GM12891 (cell line): ENCODE results near the gene SHC1.

ENCODE experiments used
- PAX5 ChIP-seq: IDR thresholded peaks from 2 replicates; pipeline ENCODE4 v1.6.1; 2011; ENCODE audit warnings: low read length, moderate library complexity, mild to moderate bottlenecking; ENCODE audit not compliant: insufficient read depth, severe bottlenecking
- POLR2A ChIP-seq: IDR thresholded peaks from 2 replicates; pipeline ENCODE4 v1.6.1; 2011; ENCODE audit warnings: low read depth, low read length, control low read depth
- POLR2AphosphoS5 ChIP-seq: IDR thresholded peaks from 2 replicates; pipeline ENCODE4 v1.6.1; 2011; ENCODE audit warnings: low read depth, low read length, control low read depth
- POU2F2 ChIP-seq: IDR thresholded peaks from 2 replicates; pipeline ENCODE4 v1.6.1; 2011; ENCODE audit warnings: low read depth, mild to moderate bottlenecking, control low read depth, low read length, moderate library complexity
- SPI1 ChIP-seq: IDR thresholded peaks from 2 replicates; pipeline ENCODE4 v1.6.1; 2011; ENCODE audit warnings: low read depth, low read length, control low read depth
- TAF1 ChIP-seq: IDR thresholded peaks from 2 replicates; pipeline ENCODE4 v1.6.1; 2011; ENCODE audit warnings: low read depth, low read length, control low read depth

DNA sequence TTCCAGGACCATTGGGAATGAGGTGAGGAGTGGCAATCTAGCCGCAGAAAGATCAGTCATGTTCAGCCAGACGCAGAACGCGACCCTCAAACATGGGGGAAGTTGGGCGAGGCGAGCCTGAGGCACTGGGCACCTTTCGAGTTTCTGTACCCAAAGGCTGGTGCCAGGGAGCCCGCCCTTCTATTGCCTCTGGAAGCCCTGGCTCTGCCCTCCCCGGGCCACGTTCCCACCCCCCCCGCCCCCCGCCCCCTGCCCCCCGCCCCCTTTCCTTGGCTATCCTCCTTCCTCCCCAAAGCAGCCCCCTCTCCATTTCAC is 29.8 kb upstream of the SHC1 start:
- TF ChIP-seq POLR2A (no peak), POLR2AphosphoS5 (no peak), POU2F2 (no peak), TAF1 (no peak), SPI1 (no peak), PAX5 (no peak)
